ENCODE results near the gene OSMR.

DNA sequence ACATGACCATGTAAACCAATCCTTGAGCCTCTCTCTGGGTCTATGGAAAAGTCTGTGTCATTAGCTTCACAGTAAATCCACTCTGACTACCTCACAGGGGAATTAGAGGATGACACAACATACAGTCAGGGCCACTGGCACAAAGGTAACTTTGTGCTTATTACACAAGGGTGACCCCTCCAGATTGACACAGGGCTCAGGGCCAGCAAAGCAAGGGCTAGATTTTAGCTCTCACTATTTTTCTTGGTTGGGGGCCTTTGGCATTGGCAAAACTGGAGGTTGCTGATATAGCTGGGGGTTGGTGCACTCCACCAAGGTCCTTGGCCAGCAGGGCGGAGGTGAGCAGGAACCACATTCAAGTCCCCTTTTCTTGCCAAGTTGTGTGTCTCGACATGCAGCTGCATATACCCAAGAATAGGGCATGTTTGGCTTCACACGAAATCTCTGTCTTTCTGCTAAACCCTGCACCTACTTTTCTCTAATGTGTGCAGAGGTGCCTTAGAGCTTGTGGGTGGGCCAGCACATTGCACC, 15.2 kb upstream of the OSMR start:
- TF ChIP-seq, protein P1, sequence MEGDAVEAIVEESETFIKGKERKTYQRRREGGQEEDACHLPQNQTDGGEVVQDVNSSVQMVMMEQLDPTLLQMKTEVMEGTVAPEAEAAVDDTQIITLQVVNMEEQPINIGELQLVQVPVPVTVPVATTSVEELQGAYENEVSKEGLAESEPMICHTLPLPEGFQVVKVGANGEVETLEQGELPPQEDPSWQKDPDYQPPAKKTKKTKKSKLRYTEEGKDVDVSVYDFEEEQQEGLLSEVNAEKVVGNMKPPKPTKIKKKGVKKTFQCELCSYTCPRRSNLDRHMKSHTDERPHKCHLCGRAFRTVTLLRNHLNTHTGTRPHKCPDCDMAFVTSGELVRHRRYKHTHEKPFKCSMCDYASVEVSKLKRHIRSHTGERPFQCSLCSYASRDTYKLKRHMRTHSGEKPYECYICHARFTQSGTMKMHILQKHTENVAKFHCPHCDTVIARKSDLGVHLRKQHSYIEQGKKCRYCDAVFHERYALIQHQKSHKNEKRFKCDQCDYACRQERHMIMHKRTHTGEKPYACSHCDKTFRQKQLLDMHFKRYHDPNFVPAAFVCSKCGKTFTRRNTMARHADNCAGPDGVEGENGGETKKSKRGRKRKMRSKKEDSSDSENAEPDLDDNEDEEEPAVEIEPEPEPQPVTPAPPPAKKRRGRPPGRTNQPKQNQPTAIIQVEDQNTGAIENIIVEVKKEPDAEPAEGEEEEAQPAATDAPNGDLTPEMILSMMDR (IDR thresholded peaks at IDR 0.05; ENCODE audit: insufficient read depth, low read length, poor library complexity, severe bottlenecking) = no peak
- no peak for TF ChIP-seq EZH2phosphoT487 (conservative IDR thresholded peaks at IDR 0.05; ENCODE audit: low read length)
